Tibial nerve (tissue), 4 donors: Measurements from ENCODE around the gene COL27A1.

Source experiments
- EP300 ChIP-seq, 2 donors: sonication (generic); formaldehyde crosslinking; IDR thresholded peaks; one replicate each; pipeline ENCODE4 v1.6.1; 2017; ENCODE audit warnings: antibody characterized with exemption in 2 of 2, mild to moderate bottlenecking in 1 of 2
- TF ChIP-seq, protein P1 (sequence below), 5 experiments: fragments of 200-600 bp in 3 of 5; fragments of 450-650 bp in 2 of 5; sonication (generic) in 3 of 5; IDR thresholded peaks; one replicate each; pipeline ENCODE4 v1.5.1; 2016 to 2019; ENCODE audit warnings: antibody characterized with exemption in 5 of 5, mild to moderate bottlenecking in 3 of 5, moderate library complexity in 2 of 5

DNA sequence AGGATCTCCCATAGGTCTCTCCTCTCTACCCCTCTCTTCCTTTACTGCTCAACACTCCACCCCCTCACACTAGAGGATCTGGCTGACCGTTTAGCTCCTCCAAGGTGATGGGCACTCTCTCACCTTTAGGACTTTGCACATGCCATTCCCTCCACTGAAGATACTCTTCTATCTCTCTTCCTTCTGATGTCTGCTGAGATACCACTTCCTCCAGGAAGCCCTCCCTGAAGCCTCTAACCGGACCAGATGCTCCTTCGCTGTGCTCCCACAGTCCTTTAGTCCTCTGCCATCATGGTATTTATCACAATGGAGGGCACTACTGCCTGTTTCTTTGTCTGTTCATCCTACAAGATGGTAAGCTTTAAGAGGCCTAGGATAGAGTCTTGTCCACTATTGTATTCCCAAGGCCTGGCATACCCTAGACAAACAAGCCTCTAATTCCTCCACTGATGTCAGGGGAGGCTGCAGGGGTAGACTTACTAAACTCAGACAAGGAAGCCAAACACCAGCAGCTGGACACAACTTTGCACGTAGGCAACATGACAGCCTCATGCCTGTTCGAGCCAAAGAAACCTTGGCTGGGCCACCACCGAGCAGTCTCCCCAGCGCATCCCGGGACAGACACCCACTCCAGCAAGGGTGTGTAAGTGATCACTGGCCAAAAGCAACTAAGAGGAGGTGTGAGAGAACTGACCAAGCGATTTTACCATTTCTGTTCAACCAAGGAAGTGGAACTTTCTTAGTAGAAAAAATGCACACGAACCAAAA is 194.6 kb downstream of the COL27A1 start:
- TF ChIP-seq, protein P1, sequence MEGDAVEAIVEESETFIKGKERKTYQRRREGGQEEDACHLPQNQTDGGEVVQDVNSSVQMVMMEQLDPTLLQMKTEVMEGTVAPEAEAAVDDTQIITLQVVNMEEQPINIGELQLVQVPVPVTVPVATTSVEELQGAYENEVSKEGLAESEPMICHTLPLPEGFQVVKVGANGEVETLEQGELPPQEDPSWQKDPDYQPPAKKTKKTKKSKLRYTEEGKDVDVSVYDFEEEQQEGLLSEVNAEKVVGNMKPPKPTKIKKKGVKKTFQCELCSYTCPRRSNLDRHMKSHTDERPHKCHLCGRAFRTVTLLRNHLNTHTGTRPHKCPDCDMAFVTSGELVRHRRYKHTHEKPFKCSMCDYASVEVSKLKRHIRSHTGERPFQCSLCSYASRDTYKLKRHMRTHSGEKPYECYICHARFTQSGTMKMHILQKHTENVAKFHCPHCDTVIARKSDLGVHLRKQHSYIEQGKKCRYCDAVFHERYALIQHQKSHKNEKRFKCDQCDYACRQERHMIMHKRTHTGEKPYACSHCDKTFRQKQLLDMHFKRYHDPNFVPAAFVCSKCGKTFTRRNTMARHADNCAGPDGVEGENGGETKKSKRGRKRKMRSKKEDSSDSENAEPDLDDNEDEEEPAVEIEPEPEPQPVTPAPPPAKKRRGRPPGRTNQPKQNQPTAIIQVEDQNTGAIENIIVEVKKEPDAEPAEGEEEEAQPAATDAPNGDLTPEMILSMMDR (IDR thresholded peaks at IDR 0.05): no peak
- no peak for TF ChIP-seq EP300 (IDR thresholded peaks at IDR 0.05)
